Liver (tissue), 9 donors: Measurements from ENCODE around the gene PPAN. TPM values are rescaled to one million over a fixed set of nuclear protein-coding genes. Genes with fewer than 3 reads are reported as not detected.

Experiments used
- DNase-seq: peaks from one replicate; pipeline ENCODE4 v3.0.0-alpha.2; 2017; ENCODE audit warnings: low spot score
- H3K27ac ChIP-seq, 2 donors: one replicate each; pipeline ENCODE4 v1.7.0; 2013; ENCODE audit warnings: inconsistent platforms in 2 of 2, low read length in 2 of 2, control low read depth in 1 of 2, low read depth in 1 of 2, mild to moderate bottlenecking in 1 of 2
- H3K27me3 ChIP-seq, 4 donors: one replicate each; pipeline versions ENCODE4 v1.6.1 to v1.7.0; 2013; ENCODE audit warnings: low read length in 3 of 4, inconsistent platforms in 1 of 4, mild to moderate bottlenecking in 1 of 4, moderate library complexity in 1 of 4; ENCODE audit not compliant: control insufficient read depth in 4 of 4, insufficient read depth in 4 of 4
- H3K36me3 ChIP-seq, 4 donors: one replicate each; pipeline versions ENCODE4 v1.6.1 to v1.7.0; 2013; ENCODE audit warnings: low read length in 3 of 4, mild to moderate bottlenecking in 3 of 4, low read depth in 1 of 4, moderate library complexity in 1 of 4; ENCODE audit not compliant: control insufficient read depth in 4 of 4, insufficient read depth in 3 of 4
- H3K4me1 ChIP-seq, 4 donors: one replicate each; pipeline versions ENCODE4 v1.6.1 to v1.7.0; 2013; ENCODE audit warnings: low read length in 3 of 4, mild to moderate bottlenecking in 3 of 4, moderate library complexity in 1 of 4; ENCODE audit not compliant: control insufficient read depth in 4 of 4, insufficient read depth in 4 of 4
- H3K4me3 ChIP-seq, 3 donors: one replicate each; pipeline versions ENCODE4 v1.6.1 to v1.7.0; 2013; ENCODE audit warnings: low read length in 3 of 3, control low read depth in 1 of 3, low read depth in 1 of 3, mild to moderate bottlenecking in 1 of 3
- H3K9ac ChIP-seq, 2 donors: one replicate each; pipeline ENCODE4 v1.7.0; 2013; ENCODE audit warnings: low read length in 2 of 2, mild to moderate bottlenecking in 2 of 2, moderate library complexity in 2 of 2, control low read depth in 1 of 2, low read depth in 1 of 2
- H3K9me3 ChIP-seq, 4 donors: one replicate each; pipeline versions ENCODE4 v1.6.1 to v1.7.0; 2013; ENCODE audit warnings: low read length in 3 of 4; ENCODE audit not compliant: control insufficient read depth in 4 of 4
- EGR1 ChIP-seq, 2 donors: IDR thresholded peaks; 2 replicates each; pipeline ENCODE4 v1.6.1; 2016 to 2018; ENCODE audit warnings: antibody characterized with exemption in 2 of 2, low read depth in 2 of 2
- FOXA1 ChIP-seq: IDR thresholded peaks from 2 replicates; pipeline ENCODE4 v1.6.1; 2016; ENCODE audit warnings: antibody characterized with exemption
- FOXA2 ChIP-seq: IDR thresholded peaks from 2 replicates; pipeline ENCODE4 v1.6.1; 2016; ENCODE audit warnings: antibody characterized with exemption
- GABPA ChIP-seq, 2 donors: IDR thresholded peaks in 1 of 2; conservative IDR thresholded peaks in 1 of 2; 2 replicates each; pipeline ENCODE4 v1.6.1; 2016; ENCODE audit warnings: antibody characterized with exemption in 2 of 2, mild to moderate bottlenecking in 1 of 2, moderate library complexity in 1 of 2
- HNF4A ChIP-seq, 2 donors: conservative IDR thresholded peaks; 2 replicates each; pipeline ENCODE4 v1.6.1; 2016; ENCODE audit warnings: antibody characterized with exemption in 2 of 2, mild to moderate bottlenecking in 2 of 2
- HNF4G ChIP-seq: IDR thresholded peaks from 2 replicates; pipeline ENCODE4 v1.6.1; 2016; ENCODE audit warnings: antibody characterized with exemption
- JUND ChIP-seq, 2 donors: IDR thresholded peaks; 2 replicates each; pipeline ENCODE4 v1.6.1; 2016; ENCODE audit warnings: antibody characterized with exemption in 2 of 2
- NR2F2 ChIP-seq: IDR thresholded peaks from 2 replicates; pipeline ENCODE4 v1.6.1; 2016; ENCODE audit warnings: antibody characterized with exemption
- RAD21 ChIP-seq, 2 donors: IDR thresholded peaks; 2 replicates each; pipeline ENCODE4 v1.6.1; 2016; ENCODE audit warnings: antibody characterized with exemption in 2 of 2, mild to moderate bottlenecking in 2 of 2
- RXRA ChIP-seq, 2 donors: IDR thresholded peaks; 2 replicates each; pipeline ENCODE4 v1.6.1; 2017 to 2018; ENCODE audit warnings: antibody characterized with exemption in 2 of 2, mild to moderate bottlenecking in 1 of 2
- SP1 ChIP-seq: IDR thresholded peaks from 2 replicates; pipeline ENCODE4 v1.6.1; 2018; ENCODE audit warnings: antibody characterized with exemption, mild to moderate bottlenecking
- TAF1 ChIP-seq: conservative IDR thresholded peaks from 2 replicates; pipeline ENCODE4 v1.6.1; 2016; ENCODE audit warnings: antibody characterized with exemption, mild to moderate bottlenecking
- YY1 ChIP-seq: IDR thresholded peaks from 2 replicates; pipeline ENCODE4 v1.6.1; 2016; ENCODE audit warnings: antibody characterized with exemption, mild to moderate bottlenecking
- WGBS: extraction: QIAGEN DNeasy Blood & Tissue Kit; methylation state at CpG from one replicate; pipeline ENCODE4 v1.1.7; 2013; 5-methylcytosine and 5-hydroxymethylcytosine counted together
- polyA plus RNA-seq, 2 donors: library from polyadenylated mRNA; stranded (reverse) in 1 of 2; unstranded in 1 of 2; fragments of 200-250 nt in 1 of 2; fragments of >200 nt in 1 of 2; fragmentation: Nextera tagmentation in 1 of 2; extraction: Ambion mirVana in 1 of 2; gene quantifications; one replicate each; pipeline versions ENCODE4 v1.2.1 to v1.2.3, GENCODE V29; 2013 to 2015
- total RNA-seq, 2 donors: library from RNA; depleted of rRNA; stranded (reverse); fragments of >200 nt; gene quantifications; one replicate each; pipeline ENCODE4 v1.2.3, GENCODE V29; 2014
- TF ChIP-seq, protein P1 (sequence below): IDR thresholded peaks from 2 replicates; pipeline ENCODE4 v1.6.1; 2016; ENCODE audit warnings: antibody characterized with exemption
- TF ChIP-seq, protein P2 (sequence below): fragments of 150-350 bp; IDR thresholded peaks from 2 replicates; pipeline ENCODE4 v1.5.1; 2017; ENCODE audit warnings: improper control_type of control experiment, low read depth, low read length; ENCODE audit not compliant: missing input control
- TF ChIP-seq, protein P3 (sequence below): IDR thresholded peaks from 2 replicates; pipeline ENCODE4 v1.6.1; 2016; ENCODE audit warnings: antibody characterized with exemption
- TF ChIP-seq, protein P4 (sequence below): IDR thresholded peaks from 2 replicates; pipeline ENCODE4 v1.6.1; 2016; ENCODE audit warnings: antibody characterized with exemption, mild to moderate bottlenecking
- TF ChIP-seq, protein P5 (sequence below): IDR thresholded peaks from 2 replicates; pipeline ENCODE4 v1.6.1; 2016; ENCODE audit warnings: antibody characterized with exemption
- donor health status: healthy.
- donor health status: healthy.
- donor health status: healthy.
- donor health status: healthy.
- donor health status: healthy.

Gene PPAN
- total and polyA plus RNA-seq, 4 donors = 10.1 to 20.7 (median 14.2) TPM

DNA sequence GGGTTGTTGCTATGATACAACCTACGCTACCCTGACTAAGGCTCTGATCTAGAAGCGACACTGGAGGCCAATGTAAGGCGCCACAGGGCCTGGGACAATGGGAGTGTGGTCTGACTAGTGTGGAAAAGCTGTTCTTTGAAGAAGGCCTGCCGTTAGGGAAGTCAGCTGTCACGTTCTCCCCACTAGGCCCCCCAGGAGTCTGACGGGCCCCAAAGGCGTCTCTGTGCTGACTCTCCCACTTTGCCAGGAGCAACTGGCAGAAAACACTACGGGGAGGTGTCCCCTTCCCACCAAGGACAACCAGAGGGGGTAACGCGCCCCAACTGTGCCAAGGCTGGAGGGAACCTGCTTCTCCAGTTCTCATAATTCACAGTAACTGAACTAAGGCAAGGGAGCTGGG, 38.9 kb downstream of the PPAN start:
- H3K36me3 ChIP-seq = peaks cover 3 to 75% (median 49%) of the 10 kb centered on the region in 4 donors
- H3K4me1 ChIP-seq = no peaks in the 10 kb centered on the region
- H3K27ac ChIP-seq = no peak overlapping the region
- TF ChIP-seq, protein P1, sequence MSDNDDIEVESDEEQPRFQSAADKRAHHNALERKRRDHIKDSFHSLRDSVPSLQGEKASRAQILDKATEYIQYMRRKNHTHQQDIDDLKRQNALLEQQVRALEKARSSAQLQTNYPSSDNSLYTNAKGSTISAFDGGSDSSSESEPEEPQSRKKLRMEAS = no peak
- TF ChIP-seq, protein P2, sequence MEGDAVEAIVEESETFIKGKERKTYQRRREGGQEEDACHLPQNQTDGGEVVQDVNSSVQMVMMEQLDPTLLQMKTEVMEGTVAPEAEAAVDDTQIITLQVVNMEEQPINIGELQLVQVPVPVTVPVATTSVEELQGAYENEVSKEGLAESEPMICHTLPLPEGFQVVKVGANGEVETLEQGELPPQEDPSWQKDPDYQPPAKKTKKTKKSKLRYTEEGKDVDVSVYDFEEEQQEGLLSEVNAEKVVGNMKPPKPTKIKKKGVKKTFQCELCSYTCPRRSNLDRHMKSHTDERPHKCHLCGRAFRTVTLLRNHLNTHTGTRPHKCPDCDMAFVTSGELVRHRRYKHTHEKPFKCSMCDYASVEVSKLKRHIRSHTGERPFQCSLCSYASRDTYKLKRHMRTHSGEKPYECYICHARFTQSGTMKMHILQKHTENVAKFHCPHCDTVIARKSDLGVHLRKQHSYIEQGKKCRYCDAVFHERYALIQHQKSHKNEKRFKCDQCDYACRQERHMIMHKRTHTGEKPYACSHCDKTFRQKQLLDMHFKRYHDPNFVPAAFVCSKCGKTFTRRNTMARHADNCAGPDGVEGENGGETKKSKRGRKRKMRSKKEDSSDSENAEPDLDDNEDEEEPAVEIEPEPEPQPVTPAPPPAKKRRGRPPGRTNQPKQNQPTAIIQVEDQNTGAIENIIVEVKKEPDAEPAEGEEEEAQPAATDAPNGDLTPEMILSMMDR = no peak
- no peak for TF ChIP-seq HNF4A (conservative IDR thresholded peaks at IDR 0.05)
- TF ChIP-seq, protein P3, sequence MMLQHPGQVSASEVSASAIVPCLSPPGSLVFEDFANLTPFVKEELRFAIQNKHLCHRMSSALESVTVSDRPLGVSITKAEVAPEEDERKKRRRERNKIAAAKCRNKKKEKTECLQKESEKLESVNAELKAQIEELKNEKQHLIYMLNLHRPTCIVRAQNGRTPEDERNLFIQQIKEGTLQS = no peak
- TF ChIP-seq, protein P4, sequence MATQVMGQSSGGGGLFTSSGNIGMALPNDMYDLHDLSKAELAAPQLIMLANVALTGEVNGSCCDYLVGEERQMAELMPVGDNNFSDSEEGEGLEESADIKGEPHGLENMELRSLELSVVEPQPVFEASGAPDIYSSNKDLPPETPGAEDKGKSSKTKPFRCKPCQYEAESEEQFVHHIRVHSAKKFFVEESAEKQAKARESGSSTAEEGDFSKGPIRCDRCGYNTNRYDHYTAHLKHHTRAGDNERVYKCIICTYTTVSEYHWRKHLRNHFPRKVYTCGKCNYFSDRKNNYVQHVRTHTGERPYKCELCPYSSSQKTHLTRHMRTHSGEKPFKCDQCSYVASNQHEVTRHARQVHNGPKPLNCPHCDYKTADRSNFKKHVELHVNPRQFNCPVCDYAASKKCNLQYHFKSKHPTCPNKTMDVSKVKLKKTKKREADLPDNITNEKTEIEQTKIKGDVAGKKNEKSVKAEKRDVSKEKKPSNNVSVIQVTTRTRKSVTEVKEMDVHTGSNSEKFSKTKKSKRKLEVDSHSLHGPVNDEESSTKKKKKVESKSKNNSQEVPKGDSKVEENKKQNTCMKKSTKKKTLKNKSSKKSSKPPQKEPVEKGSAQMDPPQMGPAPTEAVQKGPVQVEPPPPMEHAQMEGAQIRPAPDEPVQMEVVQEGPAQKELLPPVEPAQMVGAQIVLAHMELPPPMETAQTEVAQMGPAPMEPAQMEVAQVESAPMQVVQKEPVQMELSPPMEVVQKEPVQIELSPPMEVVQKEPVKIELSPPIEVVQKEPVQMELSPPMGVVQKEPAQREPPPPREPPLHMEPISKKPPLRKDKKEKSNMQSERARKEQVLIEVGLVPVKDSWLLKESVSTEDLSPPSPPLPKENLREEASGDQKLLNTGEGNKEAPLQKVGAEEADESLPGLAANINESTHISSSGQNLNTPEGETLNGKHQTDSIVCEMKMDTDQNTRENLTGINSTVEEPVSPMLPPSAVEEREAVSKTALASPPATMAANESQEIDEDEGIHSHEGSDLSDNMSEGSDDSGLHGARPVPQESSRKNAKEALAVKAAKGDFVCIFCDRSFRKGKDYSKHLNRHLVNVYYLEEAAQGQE = no peak
- no peak for TF ChIP-seq NR2F2
- no peak for TF ChIP-seq FOXA2
- no peak for TF ChIP-seq GABPA (IDR thresholded peaks at IDR 0.05 in 1 of 2, conservative IDR thresholded peaks at IDR 0.05 in 1 of 2)
- TF ChIP-seq HNF4G = no peak
- no peak for TF ChIP-seq FOXA1
- TF ChIP-seq RAD21 (IDR thresholded peaks at IDR 0.05) = no peak
- TF ChIP-seq JUND (IDR thresholded peaks at IDR 0.05) = no peak
- no peak for TF ChIP-seq EGR1 (IDR thresholded peaks at IDR 0.05; ENCODE audit: low read depth in 2 of 2)
- TF ChIP-seq SP1 = no peak
- TF ChIP-seq RXRA (IDR thresholded peaks at IDR 0.05) = no peak
- TF ChIP-seq, protein P5, sequence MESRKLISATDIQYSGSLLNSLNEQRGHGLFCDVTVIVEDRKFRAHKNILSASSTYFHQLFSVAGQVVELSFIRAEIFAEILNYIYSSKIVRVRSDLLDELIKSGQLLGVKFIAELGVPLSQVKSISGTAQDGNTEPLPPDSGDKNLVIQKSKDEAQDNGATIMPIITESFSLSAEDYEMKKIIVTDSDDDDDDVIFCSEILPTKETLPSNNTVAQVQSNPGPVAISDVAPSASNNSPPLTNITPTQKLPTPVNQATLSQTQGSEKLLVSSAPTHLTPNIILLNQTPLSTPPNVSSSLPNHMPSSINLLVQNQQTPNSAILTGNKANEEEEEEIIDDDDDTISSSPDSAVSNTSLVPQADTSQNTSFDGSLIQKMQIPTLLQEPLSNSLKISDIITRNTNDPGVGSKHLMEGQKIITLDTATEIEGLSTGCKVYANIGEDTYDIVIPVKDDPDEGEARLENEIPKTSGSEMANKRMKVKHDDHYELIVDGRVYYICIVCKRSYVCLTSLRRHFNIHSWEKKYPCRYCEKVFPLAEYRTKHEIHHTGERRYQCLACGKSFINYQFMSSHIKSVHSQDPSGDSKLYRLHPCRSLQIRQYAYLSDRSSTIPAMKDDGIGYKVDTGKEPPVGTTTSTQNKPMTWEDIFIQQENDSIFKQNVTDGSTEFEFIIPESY = no peak
- TF ChIP-seq TAF1 = no peak
- no peak for TF ChIP-seq YY1
- WGBS = 96% methylated on average over 10 of the region's 10 CpGs
- H3K27me3 ChIP-seq = no peaks in the 10 kb centered on the region
- H3K9ac ChIP-seq = no peak overlapping the region
- DNase-seq = no peak
- no peak overlapping the region for H3K4me3 ChIP-seq
- H3K9me3 ChIP-seq = no peaks in the 10 kb centered on the region
